HUES48 (cell line): ENCODE data around the gene PROX1.

Experiments used
- H3K27ac ChIP-seq: one replicate; pipeline ENCODE4 v1.7.0; 2013; ENCODE audit warnings: low read depth, low read length, inconsistent platforms
- H3K27me3 ChIP-seq: 2 replicates; pipeline ENCODE4 v1.6.1; 2013; ENCODE audit warnings: mild to moderate bottlenecking, low read length; ENCODE audit not compliant: control insufficient read depth, insufficient read depth
- H3K36me3 ChIP-seq: 2 replicates; pipeline ENCODE4 v1.6.1; 2013; ENCODE audit warnings: low read length; ENCODE audit not compliant: control insufficient read depth, insufficient read depth
- H3K4me1 ChIP-seq: 2 replicates; pipeline ENCODE4 v1.6.1; 2013; ENCODE audit warnings: mild to moderate bottlenecking, low read length; ENCODE audit not compliant: control insufficient read depth, insufficient read depth
- H3K4me3 ChIP-seq: 2 replicates; pipeline ENCODE4 v1.5.1; 2013; ENCODE audit warnings: mild to moderate bottlenecking, low read depth, low read length
- H3K9ac ChIP-seq: 2 replicates; pipeline ENCODE4 v1.6.1; 2013; ENCODE audit warnings: mild to moderate bottlenecking, low read depth, low read length, moderate library complexity
- H3K9me3 ChIP-seq: 2 replicates; pipeline ENCODE4 v1.6.1; 2013; ENCODE audit warnings: low read length; ENCODE audit not compliant: control insufficient read depth, insufficient read depth

PROX1 gene

GRCh38 chr1:214010717-214011116 lies 22.9 kb downstream of the PROX1 start:
- Histone ChIP-seq H3K36me3 (no peaks in the 10 kb centered on the region), H3K27me3 (no peaks in the 10 kb centered on the region), H3K9me3 (no peaks in the 10 kb centered on the region), H3K27ac (no peak overlapping the region), H3K4me1 (peaks cover 2% of the 10 kb centered on the region; the same call in 1 of the 2 replicates), H3K9ac (no peak overlapping the region), H3K4me3 (no peak overlapping the region)

- Histone ChIP-seq H3K4me3 (no peak overlapping the region), H3K4me1 (peaks cover 11% of the 10 kb centered on the region; the same call in 1 of the 2 replicates), H3K9me3 (no peaks in the 10 kb centered on the region), H3K36me3 (no peaks in the 10 kb centered on the region), H3K27ac (no peak overlapping the region), H3K27me3 (no peaks in the 10 kb centered on the region; the same call in 1 of the 2 replicates), H3K9ac (no peak overlapping the region)
Measured at GRCh38 chr1:214012418-214012817, 24.6 kb downstream of the PROX1 start.

GRCh38 chr1:214013614-214014377 lies 26.0 kb downstream of the PROX1 start:
- Histone ChIP-seq H3K4me1 (peaks cover 11% of the 10 kb centered on the region; the same call in 1 of the 2 replicates), H3K36me3 (no peaks in the 10 kb centered on the region)

GRCh38 chr1:214014730-214015129 lies 27.0 kb downstream of the PROX1 start:
- H3K9ac ChIP-seq, result no peak overlapping the region
- no peaks in the 10 kb centered on the region; the same call in 1 of the 2 replicates for H3K27me3 ChIP-seq
- peaks cover 11% of the 10 kb centered on the region; the same call in 1 of the 2 replicates for H3K4me1 ChIP-seq
- H3K9me3 ChIP-seq, result no peaks in the 10 kb centered on the region
- H3K27ac ChIP-seq, result no peak overlapping the region
- no peaks in the 10 kb centered on the region for H3K36me3 ChIP-seq
- H3K4me3 ChIP-seq, result no peak overlapping the region

More at GRCh38 chr1:214013614-214014377, 26.0 kb downstream of the PROX1 start:
- Histone ChIP-seq H3K27me3 (no peaks in the 10 kb centered on the region; the same call in 1 of the 2 replicates), H3K9me3 (no peaks in the 10 kb centered on the region), H3K27ac (no peak overlapping the region), H3K4me3 (no peak overlapping the region), H3K9ac (no peak overlapping the region)

- H3K9ac ChIP-seq, result no peak overlapping the region
- peaks cover 11% of the 10 kb centered on the region; the same call in 1 of the 2 replicates for H3K4me1 ChIP-seq
- no peak overlapping the region for H3K4me3 ChIP-seq
- no peak overlapping the region for H3K27ac ChIP-seq
- no peaks in the 10 kb centered on the region; the same call in 1 of the 2 replicates for H3K27me3 ChIP-seq
- no peaks in the 10 kb centered on the region for H3K36me3 ChIP-seq
- no peaks in the 10 kb centered on the region for H3K9me3 ChIP-seq
Measured at GRCh38 chr1:214017191-214017982, 29.6 kb downstream of the PROX1 start.

GRCh38 chr1:214018386-214019268 lies 30.9 kb downstream of the PROX1 start:
- H3K9me3 ChIP-seq, result no peaks in the 10 kb centered on the region
- peaks cover 11% of the 10 kb centered on the region; the same call in 1 of the 2 replicates for H3K4me1 ChIP-seq
- H3K36me3 ChIP-seq, result no peaks in the 10 kb centered on the region
- no peak overlapping the region for H3K4me3 ChIP-seq
- H3K9ac ChIP-seq, result no peak overlapping the region
- H3K27me3 ChIP-seq, result no peaks in the 10 kb centered on the region; the same call in 1 of the 2 replicates
- no peak overlapping the region for H3K27ac ChIP-seq

- H3K9me3 ChIP-seq, result no peaks in the 10 kb centered on the region
- H3K27me3 ChIP-seq, result no peaks in the 10 kb centered on the region; the same call in 1 of the 2 replicates
- no peaks in the 10 kb centered on the region for H3K36me3 ChIP-seq
- H3K4me3 ChIP-seq, result no peak overlapping the region
- H3K27ac ChIP-seq, result no peak overlapping the region
- peaks cover 11% of the 10 kb centered on the region; the same call in 1 of the 2 replicates for H3K4me1 ChIP-seq
- no peak overlapping the region for H3K9ac ChIP-seq
Measured at GRCh38 chr1:214019499-214019898, 31.7 kb downstream of the PROX1 start.

- H3K36me3 ChIP-seq, result no peaks in the 10 kb centered on the region
- peaks cover 3% of the 10 kb centered on the region; the same call in 1 of the 2 replicates for H3K4me1 ChIP-seq
- H3K9me3 ChIP-seq, result no peaks in the 10 kb centered on the region
- no peaks in the 10 kb centered on the region; the same call in 1 of the 2 replicates for H3K27me3 ChIP-seq
- H3K27ac ChIP-seq, result no peak overlapping the region
- H3K9ac ChIP-seq, result no peak overlapping the region
- no peak overlapping the region for H3K4me3 ChIP-seq
Measured at GRCh38 chr1:214021321-214021720, 33.5 kb downstream of the PROX1 start.

- Histone ChIP-seq H3K27me3 (no peaks in the 10 kb centered on the region), H3K9ac (no peak overlapping the region), H3K4me1 (peaks cover 10% of the 10 kb centered on the region), H3K36me3 (no peaks in the 10 kb centered on the region), H3K9me3 (no peaks in the 10 kb centered on the region), H3K4me3 (no peak overlapping the region), H3K27ac (no peak overlapping the region)
Measured at GRCh38 chr1:214022229-214022791, 34.5 kb downstream of the PROX1 start.

GRCh38 chr1:214022810-214023425 lies 35.1 kb downstream of the PROX1 start:
- H3K4me3 ChIP-seq, result no peak overlapping the region

More at GRCh38 chr1:214022810-214023425, 35.1 kb downstream of the PROX1 start:
- Histone ChIP-seq H3K27ac (no peak overlapping the region), H3K27me3 (no peaks in the 10 kb centered on the region; the same call in 1 of the 2 replicates), H3K4me1 (peaks cover 15% of the 10 kb centered on the region), H3K36me3 (no peaks in the 10 kb centered on the region), H3K9me3 (no peaks in the 10 kb centered on the region), H3K9ac (no peak overlapping the region)
